Measurements from ENCODE around the gene ZMIZ1. TPM values are rescaled to one million over a fixed set of nuclear protein-coding genes. Genes with fewer than 3 reads are reported as not detected.
A peak's percentile ranks its signal among the peaks of the same experiment; 100 is the strongest.

The ZMIZ1 gene
- polyA plus RNA-seq, 1 donor, result 40.1 TPM

GRCh38 chr10:79178070-79178576 is 109.4 kb downstream of the ZMIZ1 start:
- H3K36me3 ChIP-seq (ENCODE audit: control insufficient read depth, insufficient read depth, low read length), result peaks cover 51% of the 10 kb centered on the region
- no peak overlapping the region for H3K4me3 ChIP-seq (ENCODE audit: low read length)
- H3K27ac ChIP-seq (ENCODE audit: low read length), result peak overlapping the region; percentile 12
- H3K4me1 ChIP-seq (ENCODE audit: control insufficient read depth, insufficient read depth, low read length), result peaks cover 36% of the 10 kb centered on the region
- no peaks in the 10 kb centered on the region for H3K27me3 ChIP-seq (ENCODE audit: control insufficient read depth, insufficient read depth, low read length)
- no peak for DNase-seq
- H3K9me3 ChIP-seq (ENCODE audit: control insufficient read depth, low read depth, low read length), result no peaks in the 10 kb centered on the region
- no CpG with 5 or more reads among the region's 8 CpGs for WGBS (ENCODE audit: insufficient coverage, low lambda C conversion rate)

DNA sequence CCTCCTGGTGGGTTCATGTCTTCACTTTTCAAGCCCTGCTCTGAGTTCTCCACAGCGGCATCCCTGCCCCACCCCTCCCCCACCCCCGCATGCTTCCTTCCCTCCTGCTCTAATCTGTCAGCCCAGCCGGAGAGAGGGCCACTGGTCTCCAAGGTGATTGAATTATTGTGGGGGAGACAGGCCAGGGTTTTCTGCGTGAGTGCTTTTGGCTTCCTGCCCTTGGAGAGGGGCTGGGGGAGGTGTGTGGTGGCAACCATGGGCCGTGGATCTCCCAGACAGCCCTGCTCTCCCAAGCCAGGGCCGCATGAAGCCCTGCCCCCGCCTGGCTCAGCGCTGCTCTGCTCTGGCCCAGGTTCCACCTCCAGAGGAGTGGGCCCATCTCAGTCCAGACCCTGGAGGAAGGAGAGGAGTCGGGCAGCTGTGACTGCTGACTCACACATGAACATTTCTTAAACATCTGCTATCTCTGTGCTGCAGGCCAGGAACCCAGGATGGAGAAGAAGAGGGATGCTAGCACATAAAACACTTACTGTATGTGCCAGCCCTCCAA is 109.9 kb downstream of the ZMIZ1 start:
- Histone ChIP-seq H3K27me3 (ENCODE audit: control insufficient read depth, insufficient read depth, low read length) (no peaks in the 10 kb centered on the region), H3K4me3 (ENCODE audit: low read length) (no peak overlapping the region), H3K9me3 (ENCODE audit: control insufficient read depth, low read depth, low read length) (no peaks in the 10 kb centered on the region), H3K27ac (ENCODE audit: low read length) (peak overlapping the region; percentile 12), H3K36me3 (ENCODE audit: control insufficient read depth, insufficient read depth, low read length) (peaks cover 50% of the 10 kb centered on the region), H3K4me1 (ENCODE audit: control insufficient read depth, insufficient read depth, low read length) (peaks cover 42% of the 10 kb centered on the region)
- DNase-seq, result peak in 1 of 2 donors; percentile 43
- WGBS (ENCODE audit: insufficient coverage, low lambda C conversion rate), result no CpG with 5 or more reads among the region's 9 CpGs

- no peak for DNase-seq
- Histone ChIP-seq H3K27me3 (ENCODE audit: control insufficient read depth, insufficient read depth, low read length) (no peaks in the 10 kb centered on the region), H3K9me3 (ENCODE audit: control insufficient read depth, low read depth, low read length) (no peaks in the 10 kb centered on the region), H3K36me3 (ENCODE audit: control insufficient read depth, insufficient read depth, low read length) (peaks cover 43% of the 10 kb centered on the region), H3K27ac (ENCODE audit: low read length) (peak overlapping the region; percentile 19), H3K4me1 (ENCODE audit: control insufficient read depth, insufficient read depth, low read length) (peaks cover 49% of the 10 kb centered on the region), H3K4me3 (ENCODE audit: low read length) (no peak overlapping the region)
- no CpG with 5 or more reads among the region's 7 CpGs for WGBS (ENCODE audit: insufficient coverage, low lambda C conversion rate)
Measured at GRCh38 chr10:79179164-79179956, 110.6 kb downstream of the ZMIZ1 start.

GRCh38 chr10:79179957-79180309 is 111.2 kb downstream of the ZMIZ1 start:
- Histone ChIP-seq H3K4me1 (ENCODE audit: control insufficient read depth, insufficient read depth, low read length) (peaks cover 55% of the 10 kb centered on the region), H3K4me3 (ENCODE audit: low read length) (no peak overlapping the region), H3K27ac (ENCODE audit: low read length) (no peak overlapping the region), H3K9me3 (ENCODE audit: control insufficient read depth, low read depth, low read length) (no peaks in the 10 kb centered on the region), H3K27me3 (ENCODE audit: control insufficient read depth, insufficient read depth, low read length) (no peaks in the 10 kb centered on the region), H3K36me3 (ENCODE audit: control insufficient read depth, insufficient read depth, low read length) (peaks cover 37% of the 10 kb centered on the region)
- no CpG with 5 or more reads among the region's 7 CpGs for WGBS (ENCODE audit: insufficient coverage, low lambda C conversion rate)
- DNase-seq, result no peak

DNA sequence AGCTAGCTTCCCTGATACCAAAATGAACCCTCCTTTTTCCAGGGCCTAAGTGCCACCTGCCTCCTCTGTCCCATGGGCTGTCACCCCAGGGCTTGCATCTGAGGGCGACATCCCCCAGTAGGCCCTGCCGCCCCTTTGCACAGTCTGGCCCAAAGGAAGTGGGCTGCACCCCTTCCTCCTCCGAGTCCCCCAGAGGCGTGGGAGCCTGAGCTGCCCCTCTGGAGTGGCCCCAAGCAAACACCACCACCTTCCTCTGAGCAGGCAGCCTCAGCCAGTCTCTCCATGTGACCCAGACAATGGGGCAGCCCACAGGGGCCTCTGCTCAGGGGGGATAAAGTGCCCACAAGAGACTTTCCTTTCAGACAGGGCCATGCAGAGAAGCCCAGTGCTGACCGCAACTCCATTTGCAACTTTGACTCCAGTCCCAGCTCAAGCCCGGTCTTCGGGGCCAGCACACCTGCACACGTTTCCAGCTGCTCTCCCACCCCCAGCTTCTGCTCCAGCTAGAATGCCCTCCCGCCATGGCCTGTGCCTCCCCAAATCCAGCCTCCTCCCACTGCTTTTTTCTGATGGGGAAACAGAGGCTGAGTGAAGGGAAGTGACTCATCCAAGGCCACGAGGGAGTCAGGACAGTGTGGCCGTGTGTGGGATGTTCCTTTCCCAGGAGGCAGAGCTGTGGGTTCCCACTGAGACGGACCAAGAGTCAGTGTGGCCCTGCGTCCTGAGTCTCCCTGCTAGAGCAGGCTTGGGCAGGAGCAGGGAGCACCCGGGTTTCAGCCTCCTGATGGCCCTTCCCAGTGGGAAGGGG is 111.9 kb downstream of the ZMIZ1 start:
- Histone ChIP-seq H3K9me3 (ENCODE audit: control insufficient read depth, low read depth, low read length) (no peaks in the 10 kb centered on the region), H3K4me1 (ENCODE audit: control insufficient read depth, insufficient read depth, low read length) (peaks cover 58% of the 10 kb centered on the region), H3K27me3 (ENCODE audit: control insufficient read depth, insufficient read depth, low read length) (no peaks in the 10 kb centered on the region), H3K27ac (ENCODE audit: low read length) (no peak overlapping the region), H3K36me3 (ENCODE audit: control insufficient read depth, insufficient read depth, low read length) (peaks cover 35% of the 10 kb centered on the region), H3K4me3 (ENCODE audit: low read length) (no peak overlapping the region)
- no CpG with 5 or more reads among the region's 14 CpGs for WGBS (ENCODE audit: insufficient coverage, low lambda C conversion rate)
- DNase-seq, result no peak

- H3K4me3 ChIP-seq (ENCODE audit: low read length), result no peak overlapping the region
- no CpG with 5 or more reads among the region's 8 CpGs for WGBS (ENCODE audit: insufficient coverage, low lambda C conversion rate)
- no peak overlapping the region for H3K27ac ChIP-seq (ENCODE audit: low read length)
- H3K36me3 ChIP-seq (ENCODE audit: control insufficient read depth, insufficient read depth, low read length), result peaks cover 35% of the 10 kb centered on the region
- no peaks in the 10 kb centered on the region for H3K9me3 ChIP-seq (ENCODE audit: control insufficient read depth, low read depth, low read length)
- H3K27me3 ChIP-seq (ENCODE audit: control insufficient read depth, insufficient read depth, low read length), result no peaks in the 10 kb centered on the region
- DNase-seq, result no peak
- H3K4me1 ChIP-seq (ENCODE audit: control insufficient read depth, insufficient read depth, low read length), result peaks cover 61% of the 10 kb centered on the region
Measured at GRCh38 chr10:79181227-79181626, 112.5 kb downstream of the ZMIZ1 start.

DNA sequence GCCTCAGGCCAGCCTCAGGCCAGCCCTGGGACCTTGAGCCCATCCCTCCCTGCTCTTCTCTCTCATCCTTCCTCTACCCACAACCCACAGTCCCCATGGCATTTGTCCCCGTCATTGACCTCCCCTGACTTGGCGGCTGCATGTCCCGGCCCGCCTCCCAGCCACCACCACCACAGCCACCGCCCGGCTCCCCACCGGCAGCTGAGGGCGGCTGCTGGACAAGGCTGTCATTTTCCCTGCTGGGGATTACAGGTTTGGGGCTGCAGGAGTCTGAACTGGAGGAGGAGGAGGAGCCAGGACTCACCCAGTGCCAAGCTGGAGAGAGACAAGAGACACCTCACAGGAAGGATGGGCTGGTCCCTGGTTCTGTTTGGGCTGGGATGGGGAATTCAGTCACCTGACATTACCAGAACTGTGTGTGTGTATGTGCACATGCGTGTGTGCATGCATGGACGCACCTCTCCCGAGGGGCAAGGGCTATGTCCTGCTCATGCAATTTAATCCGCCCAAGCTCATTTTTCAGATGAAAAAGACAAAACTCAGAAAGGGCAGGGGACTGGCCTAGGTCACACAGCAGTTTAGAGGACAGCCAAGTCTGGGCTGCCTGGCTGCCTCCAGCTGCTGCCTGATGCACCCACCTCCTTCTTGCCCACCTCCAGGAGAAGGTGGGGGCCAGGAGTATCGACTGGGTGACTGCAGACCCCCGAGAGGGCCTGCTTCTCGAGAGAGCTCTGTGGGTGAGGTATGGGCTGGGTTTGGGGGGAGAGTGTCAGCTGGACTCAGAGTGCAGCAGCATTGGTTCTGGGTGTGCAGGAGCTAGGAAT is 113.1 kb downstream of the ZMIZ1 start:
- WGBS (ENCODE audit: insufficient coverage, low lambda C conversion rate), result no CpG with 5 or more reads among the region's 15 CpGs
- Histone ChIP-seq H3K27ac (ENCODE audit: low read length) (no peak overlapping the region), H3K9me3 (ENCODE audit: control insufficient read depth, low read depth, low read length) (no peaks in the 10 kb centered on the region), H3K27me3 (ENCODE audit: control insufficient read depth, insufficient read depth, low read length) (no peaks in the 10 kb centered on the region), H3K4me3 (ENCODE audit: low read length) (no peak overlapping the region), H3K36me3 (ENCODE audit: control insufficient read depth, insufficient read depth, low read length) (peaks cover 31% of the 10 kb centered on the region), H3K4me1 (ENCODE audit: control insufficient read depth, insufficient read depth, low read length) (peaks cover 67% of the 10 kb centered on the region)
- no peak for DNase-seq

DNA sequence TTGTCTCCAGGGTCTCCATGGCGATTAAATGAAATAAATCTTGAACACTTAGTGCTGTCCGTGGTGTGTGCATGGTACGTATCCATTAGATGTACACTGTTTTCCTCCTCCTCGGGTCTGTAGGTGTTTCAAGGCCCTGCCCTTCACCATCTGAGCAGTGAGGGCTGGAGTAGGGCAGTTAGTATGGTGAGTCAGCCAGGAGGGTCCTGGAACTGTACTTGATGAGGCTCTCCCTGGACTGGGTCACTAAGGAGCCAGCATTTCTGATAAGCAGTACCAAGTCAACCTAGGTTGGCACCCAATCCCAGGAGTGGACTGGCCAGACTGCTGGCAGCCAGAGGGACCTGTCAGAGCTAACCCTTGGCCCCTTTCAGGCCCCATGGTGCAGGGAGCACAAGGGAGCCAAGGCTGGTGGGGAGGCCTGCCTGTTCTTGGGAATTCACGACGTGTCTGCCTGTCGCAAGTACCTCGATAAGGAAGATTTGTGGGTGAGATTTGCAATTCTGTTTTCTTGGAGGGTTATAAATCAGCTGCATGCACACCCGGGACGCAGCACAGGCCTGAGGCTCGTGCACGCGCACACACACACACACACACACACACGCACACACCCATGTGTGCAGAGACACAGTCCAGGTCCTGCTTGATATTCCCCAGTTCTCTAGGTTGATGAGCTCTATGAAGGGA is 114.2 kb downstream of the ZMIZ1 start:
- no peaks in the 10 kb centered on the region for H3K27me3 ChIP-seq (ENCODE audit: control insufficient read depth, insufficient read depth, low read length)
- no peak overlapping the region for H3K4me3 ChIP-seq (ENCODE audit: low read length)
- H3K36me3 ChIP-seq (ENCODE audit: control insufficient read depth, insufficient read depth, low read length), result peaks cover 33% of the 10 kb centered on the region
- DNase-seq, result peak in 1 of 2 donors; percentile 65
- no CpG with 5 or more reads among the region's 14 CpGs for WGBS (ENCODE audit: insufficient coverage, low lambda C conversion rate)
- H3K4me1 ChIP-seq (ENCODE audit: control insufficient read depth, insufficient read depth, low read length), result peaks cover 72% of the 10 kb centered on the region
- peak overlapping the region; percentile 21 for H3K27ac ChIP-seq (ENCODE audit: low read length)
- no peaks in the 10 kb centered on the region for H3K9me3 ChIP-seq (ENCODE audit: control insufficient read depth, low read depth, low read length)

- Histone ChIP-seq H3K36me3 (ENCODE audit: control insufficient read depth, insufficient read depth, low read length) (peaks cover 31% of the 10 kb centered on the region), H3K9me3 (ENCODE audit: control insufficient read depth, low read depth, low read length) (no peaks in the 10 kb centered on the region), H3K27ac (ENCODE audit: low read length) (peak overlapping the region; percentile 14), H3K4me3 (ENCODE audit: low read length) (no peak overlapping the region), H3K27me3 (ENCODE audit: control insufficient read depth, insufficient read depth, low read length) (no peaks in the 10 kb centered on the region), H3K4me1 (ENCODE audit: control insufficient read depth, insufficient read depth, low read length) (peaks cover 72% of the 10 kb centered on the region)
- no peak for DNase-seq
- WGBS (ENCODE audit: insufficient coverage, low lambda C conversion rate), result no CpG with 5 or more reads among the region's 5 CpGs
Measured at GRCh38 chr10:79183468-79183865, 114.7 kb downstream of the ZMIZ1 start.
